DMS79 treated with DMSO at 0.1 percent for 48 hours (cell line): ENCODE data around the gene TNNI2.
"Not testable (repeated sequence)": the region's sequence is repeated elsewhere in the genome, so short reads cannot be mapped to it uniquely, and the experiment has no call there.

Experiments
- DNase-seq: peaks from one replicate; lab custom pipeline; 2025; lab: John Stamatoyannopoulos, UW

The TNNI2 gene

DNA sequence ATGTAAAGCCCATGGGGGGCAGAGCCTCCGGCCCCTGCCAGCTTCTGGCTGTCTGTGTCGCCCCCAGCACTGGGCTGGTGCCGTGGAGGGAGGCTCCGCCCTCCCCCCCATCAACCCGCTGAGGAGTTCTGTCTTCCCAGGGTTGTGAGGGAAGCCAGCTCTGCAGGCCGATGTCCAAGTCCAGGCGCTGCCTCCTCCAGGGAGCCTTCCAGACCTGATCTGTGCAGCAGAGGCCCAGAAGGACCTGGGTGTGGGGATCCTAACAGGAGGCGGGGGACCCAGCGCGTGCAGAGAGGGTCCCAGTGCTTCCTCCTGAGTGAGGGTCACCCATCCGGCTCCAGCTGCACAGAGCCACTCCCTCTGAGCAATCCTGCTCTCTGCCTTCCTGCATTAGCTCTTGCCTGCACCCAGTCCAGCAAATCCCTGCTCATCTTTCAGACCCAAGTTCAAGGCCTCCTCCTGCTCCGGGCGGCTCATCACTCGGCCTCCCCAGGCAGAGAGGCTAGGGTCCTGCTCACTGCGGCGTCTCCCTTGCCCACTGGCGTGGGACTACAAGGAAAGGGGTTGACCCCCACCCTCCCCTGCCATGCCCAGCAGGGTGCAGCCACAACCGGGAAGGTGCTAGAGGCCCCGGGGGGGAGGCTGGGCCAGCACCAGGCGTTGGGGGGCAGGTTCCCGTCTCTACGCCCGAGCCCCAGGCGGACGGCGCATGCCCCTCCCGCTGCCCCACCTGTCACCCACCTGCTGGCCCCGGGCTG lies 36.5 kb downstream of the TNNI2 start:
- DNase-seq = no peak

- DNase-seq = not testable (repeated sequence)
Measured at GRCh38 chr11:1875851-1876301, 37.1 kb downstream of the TNNI2 start.

DNA sequence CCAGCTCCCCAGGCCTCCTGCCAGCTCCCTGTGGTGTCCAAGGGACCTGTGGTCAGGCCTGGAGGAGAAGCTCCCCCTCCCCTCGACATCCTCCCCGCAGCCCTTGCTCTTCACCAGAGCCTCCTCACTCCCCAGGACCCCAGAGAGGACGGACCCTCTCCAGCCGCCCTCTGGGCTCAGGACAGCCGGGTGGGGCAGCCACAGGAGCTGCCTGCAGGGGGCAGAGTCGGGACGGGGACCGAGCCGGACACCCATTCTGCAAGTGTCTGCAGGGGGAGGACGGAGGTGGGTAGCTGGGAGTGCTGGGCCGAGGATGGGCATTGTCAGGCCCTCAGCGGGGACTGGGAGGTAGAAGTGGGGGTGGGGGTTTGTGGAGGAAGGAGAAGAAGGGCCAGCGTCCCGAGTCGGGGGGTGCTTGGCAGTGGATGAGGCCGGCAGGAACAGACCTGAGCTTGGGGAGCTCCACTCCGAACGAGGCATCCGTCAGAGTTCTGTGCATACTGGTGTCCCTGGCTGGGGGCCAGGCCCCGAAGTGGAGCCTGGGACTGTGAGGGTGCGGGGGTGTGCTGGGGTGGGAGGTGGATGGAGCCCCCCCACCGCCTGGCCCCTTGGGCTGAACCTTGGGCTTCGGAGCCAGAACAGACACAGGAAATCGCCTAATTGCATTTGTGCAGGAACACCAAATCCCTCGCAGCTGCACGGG lies 37.7 kb downstream of the TNNI2 start:
- DNase-seq = no peak

DNA sequence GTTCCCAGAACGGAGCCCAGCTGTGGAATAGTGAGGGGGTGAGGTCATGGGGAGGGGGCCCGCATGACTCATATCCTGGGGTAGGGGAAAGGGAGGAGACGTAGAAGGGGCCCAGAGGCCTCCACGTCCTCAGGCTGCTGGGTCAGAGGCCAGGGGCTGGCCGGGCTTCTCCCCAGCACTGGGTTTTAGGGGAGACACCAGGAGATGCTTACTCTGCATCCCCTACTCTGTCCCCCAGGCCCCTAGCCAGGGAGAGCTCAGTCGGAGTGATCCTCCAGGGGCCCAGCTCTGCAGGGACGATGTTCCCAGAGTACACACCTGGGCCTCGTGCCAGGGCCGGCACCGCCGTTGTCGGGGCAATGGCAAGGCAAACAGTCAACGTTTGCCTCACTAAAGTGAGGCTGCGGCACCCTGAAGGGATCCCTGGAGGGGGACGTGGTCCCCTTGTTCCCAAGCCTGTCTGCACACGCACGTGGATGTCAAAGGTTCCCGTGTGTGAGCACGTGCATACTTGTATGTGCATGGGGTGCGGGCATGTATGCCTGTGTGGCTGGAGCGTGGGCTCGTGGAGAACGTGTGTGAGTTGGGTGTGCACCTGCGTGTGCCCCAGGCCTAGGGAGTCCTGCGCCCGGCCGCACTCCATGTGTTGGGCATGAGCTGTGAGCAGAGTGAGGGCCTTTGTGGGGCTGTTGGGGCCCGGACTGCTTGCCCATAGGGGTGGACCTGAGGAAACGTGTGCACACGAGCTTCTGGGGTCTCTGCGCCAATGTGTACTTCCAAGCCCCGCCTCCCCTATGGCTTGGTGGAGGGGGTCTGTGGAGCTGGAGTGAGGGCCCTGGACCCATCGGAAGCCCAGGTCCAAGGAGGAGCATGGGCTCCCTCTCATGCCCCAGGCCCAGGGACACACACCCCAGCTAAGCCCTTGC lies 38.7 kb downstream of the TNNI2 start:
- no peak for DNase-seq

GRCh38 chr11:1878137-1879031 lies 39.6 kb downstream of the TNNI2 start:
- DNase-seq = no peak

DNA sequence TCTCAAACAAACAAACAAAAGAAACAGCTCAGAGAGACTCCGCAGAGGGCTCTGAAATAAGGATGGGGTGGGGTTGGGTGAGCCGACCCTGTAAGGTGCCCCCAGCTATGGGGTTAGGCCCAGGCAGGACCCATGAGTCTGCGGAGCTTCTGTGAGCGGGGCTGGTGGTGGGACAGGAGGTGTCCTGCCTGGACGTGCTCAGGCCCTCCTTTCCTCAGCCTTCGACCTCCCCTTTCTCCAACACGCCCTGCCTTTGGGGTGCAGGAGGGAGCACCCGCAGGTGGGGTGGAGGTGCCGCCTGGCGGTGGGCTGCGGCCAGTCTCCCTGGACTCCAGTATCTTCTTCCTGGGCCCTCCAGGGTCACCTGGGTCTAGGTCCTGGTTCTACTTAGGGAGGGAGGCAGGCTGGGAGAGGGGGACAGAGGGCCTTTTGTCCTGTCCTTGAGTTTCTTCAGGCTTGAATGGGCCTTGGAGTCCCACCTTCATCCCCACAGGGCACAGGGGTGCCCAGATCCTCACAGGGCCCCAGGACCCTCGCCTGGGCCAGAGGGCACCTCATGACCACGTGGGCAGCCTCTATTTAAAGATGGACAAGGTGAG lies 40.7 kb downstream of the TNNI2 start:
- DNase-seq = no peak

- DNase-seq = no peak
Measured at GRCh38 chr11:1879941-1880720, 41.4 kb downstream of the TNNI2 start.

- no peak for DNase-seq
Measured at GRCh38 chr11:1880746-1881441, 42.1 kb downstream of the TNNI2 start.

DNA sequence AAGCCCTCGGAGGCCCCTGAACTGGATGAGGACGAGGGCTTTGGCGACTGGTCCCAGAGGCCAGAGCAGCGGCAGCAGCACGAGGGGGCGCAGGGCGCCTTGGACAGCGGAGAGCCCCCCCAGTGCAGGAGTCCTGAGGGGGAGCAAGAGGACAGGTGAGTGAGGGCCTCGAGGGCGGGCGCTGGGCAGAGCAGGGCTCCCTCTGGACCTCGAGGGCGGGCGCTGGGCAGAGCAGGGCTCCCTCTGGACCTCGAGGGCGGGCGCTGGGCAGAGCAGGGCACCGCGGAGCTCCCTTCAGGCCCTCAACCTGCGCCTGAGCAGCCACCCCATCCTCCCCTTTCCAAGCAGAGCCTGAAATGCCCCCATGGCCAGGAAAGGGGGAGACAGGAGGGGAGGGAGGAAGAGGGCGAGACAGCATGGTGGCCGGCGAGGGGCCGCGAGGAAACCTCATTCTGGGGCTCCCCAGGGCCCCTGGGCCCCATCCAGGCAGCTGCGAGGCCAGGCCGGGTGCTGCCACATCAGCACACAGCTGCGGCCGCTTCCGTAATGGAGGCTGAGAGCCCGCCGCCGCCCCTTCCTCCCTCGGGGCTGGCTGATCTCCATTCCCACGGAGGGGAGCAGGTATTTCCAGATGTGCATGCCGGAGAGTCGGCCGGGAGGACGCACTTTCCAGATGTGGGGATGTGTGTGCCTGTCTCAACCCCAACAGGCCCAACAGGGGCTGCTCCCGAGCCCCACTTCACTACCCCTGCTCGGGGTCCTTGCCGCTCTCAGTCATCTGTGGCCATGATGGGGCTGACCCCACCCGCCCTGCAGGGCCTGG lies 42.9 kb downstream of the TNNI2 start:
- DNase-seq = no peak

- DNase-seq = peak; percentile 14
Measured at GRCh38 chr11:1882265-1883238, 43.8 kb downstream of the TNNI2 start.

DNA sequence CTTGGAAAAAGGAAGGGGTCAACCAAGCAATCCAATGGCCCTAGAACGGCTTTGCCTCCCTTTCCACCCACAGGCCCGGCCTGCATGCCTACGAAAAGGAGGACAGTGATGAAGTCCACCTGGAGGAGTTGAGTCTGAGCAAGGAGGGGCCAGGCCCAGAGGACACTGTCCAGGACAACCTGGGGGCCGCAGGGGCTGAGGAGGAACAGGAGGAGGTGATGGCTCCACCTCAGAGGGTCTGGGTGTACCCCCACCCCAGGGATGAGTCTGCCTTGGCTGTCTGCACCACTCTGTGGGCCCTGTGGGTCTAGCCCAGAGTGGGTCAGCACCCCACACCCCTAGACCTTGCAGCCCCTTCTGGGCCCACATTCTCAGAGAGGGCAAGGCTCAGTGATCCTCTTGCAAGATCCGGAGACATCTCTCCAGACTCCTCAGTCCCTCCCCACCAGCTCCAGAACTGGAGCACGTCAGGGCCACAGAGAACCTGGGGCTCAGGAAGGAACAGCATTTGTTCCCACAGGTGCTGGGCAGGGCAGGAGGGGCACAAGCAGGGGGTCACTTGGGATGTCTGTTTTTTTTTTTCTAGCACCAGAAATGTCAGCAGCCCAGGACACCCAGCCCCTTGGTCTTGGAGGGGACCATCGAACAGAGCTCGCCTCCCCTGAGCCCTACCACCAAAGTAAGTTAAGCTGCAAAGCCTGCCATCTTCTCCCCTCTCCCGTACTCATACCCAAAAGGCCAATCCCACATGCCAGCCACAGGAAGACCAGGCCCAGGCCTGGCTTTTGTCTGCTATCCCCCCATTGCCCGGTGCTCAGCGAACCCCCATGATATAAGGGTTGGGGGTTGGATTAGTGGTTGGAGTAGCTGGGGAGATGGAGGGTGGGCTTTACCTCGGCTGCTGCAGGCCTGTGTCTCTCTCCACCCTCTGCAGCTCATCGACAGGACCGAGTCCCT lies 44.8 kb downstream of the TNNI2 start:
- no peak for DNase-seq

GRCh38 chr11:1884303-1884700 lies 45.5 kb downstream of the TNNI2 start:
- DNase-seq = no peak

GRCh38 chr11:1886551-1886950 lies 47.8 kb downstream of the TNNI2 start:
- DNase-seq = not testable (repeated sequence)

DNA sequence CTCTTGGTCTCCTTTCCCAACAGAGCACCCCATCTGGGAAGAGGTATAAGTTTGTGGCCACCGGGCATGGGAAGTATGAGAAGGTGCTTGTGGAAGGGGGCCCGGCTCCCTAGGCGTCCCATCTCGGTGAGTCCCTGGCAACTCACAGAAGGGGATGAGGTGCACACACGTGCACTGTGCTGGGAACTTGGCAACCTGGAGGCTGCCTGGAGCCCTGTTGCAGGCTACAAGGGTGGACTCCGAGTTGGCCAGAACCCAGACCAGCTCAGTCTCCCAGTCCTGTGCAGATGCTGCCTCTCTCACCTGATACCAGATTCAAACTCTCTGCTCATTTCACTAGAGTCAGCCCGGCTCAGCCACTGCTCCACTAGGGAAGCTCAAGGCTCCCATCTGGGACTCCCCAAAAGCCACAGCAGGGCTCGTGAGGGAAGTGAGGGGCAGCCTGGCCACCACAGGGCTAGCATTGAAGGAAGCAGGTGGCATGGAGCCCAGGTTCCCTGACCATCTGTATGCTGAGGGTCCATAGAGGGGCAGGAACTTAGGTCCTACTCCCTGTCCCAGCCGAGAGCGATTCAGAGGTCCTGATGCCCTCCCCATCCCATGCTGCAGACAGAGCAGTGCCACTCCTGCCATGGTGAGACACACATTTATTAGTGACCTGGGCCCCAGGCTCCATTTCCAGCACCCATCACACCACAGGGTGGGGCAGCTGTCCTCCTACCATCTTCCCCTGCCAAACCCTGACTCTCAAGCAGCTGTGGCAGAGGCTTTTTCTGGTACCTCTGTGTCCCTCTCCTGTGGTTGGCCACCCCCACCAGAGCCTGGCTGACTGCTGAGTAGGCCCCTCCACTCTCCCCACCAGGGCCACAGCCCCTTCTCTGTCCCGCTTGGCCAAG lies 48.9 kb downstream of the TNNI2 start:
- no peak for DNase-seq

DNA sequence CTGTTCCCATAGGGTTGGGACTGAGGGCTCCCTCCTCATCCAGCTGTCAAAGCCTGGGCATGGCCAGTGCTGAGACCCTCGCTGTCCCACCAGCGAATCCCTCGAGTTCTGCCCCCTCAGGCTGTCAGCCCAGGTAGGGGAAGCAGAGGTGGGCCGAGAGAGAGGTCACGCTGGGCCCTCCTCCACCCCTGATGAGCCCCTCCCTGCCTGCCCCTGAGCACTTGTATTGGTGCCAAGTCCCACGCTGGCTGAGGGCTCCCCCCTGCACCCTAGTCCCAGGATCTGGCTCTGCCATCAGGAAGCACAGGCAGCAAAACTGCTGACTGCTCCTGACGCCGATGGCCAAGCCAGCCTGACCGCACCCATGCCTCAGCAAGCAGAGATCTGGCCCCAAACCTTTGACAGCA lies 49.6 kb downstream of the TNNI2 start:
- no peak for DNase-seq
